ENCODE measurements around the gene NCR1. TPM values are rescaled to one million over a fixed set of nuclear protein-coding genes. Genes with fewer than 3 reads are reported as not detected.
"Not testable (repeated sequence)": the region's sequence is repeated elsewhere in the genome, so short reads cannot be mapped to it uniquely, and the experiment has no call there.

NCR1 gene
- polyA plus RNA-seq, 2 of the 4 experiments (the other 2 are of a cell fraction): not detected

GRCh38 chr19:54896036-54896435 lies 9.9 kb upstream of the NCR1 start (continued):
- no peak for TF ChIP-seq RAD21 (conservative IDR thresholded peaks at IDR 0.05 in 1 of 2, IDR thresholded peaks at IDR 0.05 in 1 of 2)

GRCh38 chr19:54898685-54899084 lies 7.3 kb upstream of the NCR1 start:
- WGBS (ENCODE audit: missing lambda C conversion rate): 38% methylated on average over 7 of the region's 7 CpGs
- ATAC-seq; DNase-seq (ENCODE audit: low read depth in 1 of 2, low spot score in 1 of 2); CTCF ChIA-PET; H3K27ac ChIP-seq; H3K4me3 ChIP-seq; POLR2A ChIA-PET; H3K4me2 ChIP-seq; FAIRE-seq; H3K4me1 ChIP-seq; H3K9me3 ChIP-seq: not testable (repeated sequence)

GRCh38 chr19:54899646-54900045 lies 6.3 kb upstream of the NCR1 start:
- H3K27ac ChIP-seq; POLR2A ChIA-PET; DNase-seq (ENCODE audit: low read depth in 1 of 2, low spot score in 1 of 2); FAIRE-seq; CTCF ChIA-PET; H3K4me3 ChIP-seq; H3K4me1 ChIP-seq; H3K4me2 ChIP-seq; H3K9me3 ChIP-seq; ATAC-seq: not testable (repeated sequence)
- WGBS (ENCODE audit: missing lambda C conversion rate): 22% methylated on average over 9 of the region's 9 CpGs

- FAIRE-seq, H3K27ac ChIP-seq, H3K4me3 ChIP-seq, H3K4me2 ChIP-seq, POLR2A ChIA-PET, H3K4me1 ChIP-seq, H3K9me3 ChIP-seq: not testable (repeated sequence)
- ATAC-seq (peak; percentile 54 to 88), DNase-seq (ENCODE audit: low read depth in 1 of 2, low spot score in 1 of 2) (peak in 1 of 2 experiments; percentile 52)
- TF ChIP-seq CEBPB (IDR thresholded peaks at IDR 0.05) (peak; percentile 54 to 71; a peak in 3 of 4 replicates), HES2 (IDR thresholded peaks at IDR 0.05) (0 out of 2 replicates have a peak, but pooled peaks have one; percentile 20)
- 13% methylated on average over 8 of the region's 8 CpGs for WGBS (ENCODE audit: missing lambda C conversion rate)
- CTCF ChIA-PET: interaction anchor here (1.5 to 2.0 kb wide), 2 partner anchors 20 kb away, joined by 4 to 5 read pairs; no protein-coding TSS in a partner anchor
Observed at GRCh38 chr19:54901153-54901552, 4.8 kb upstream of the NCR1 start.

GRCh38 chr19:54902061-54902460 lies 3.9 kb upstream of the NCR1 start:
- Histone ChIP-seq H3K27ac (no peak overlapping the region), H3K4me3 (no peak overlapping the region), H3K4me2 (no peak overlapping the region), H3K4me1 (no peaks in the 10 kb centered on the region), H3K9me3 (no peaks in the 10 kb centered on the region)
- WGBS (ENCODE audit: missing lambda C conversion rate): 19% methylated on average over 3 of the region's 3 CpGs
- no peak for ATAC-seq
- FAIRE-seq: no peak
- DNase-seq (ENCODE audit: low read depth in 1 of 2, low spot score in 1 of 2): no peak
- TF ChIP-seq KDM5A (IDR thresholded peaks at IDR 0.05) (no peak), RCOR1 (IDR thresholded peaks at IDR 0.05; ENCODE audit: low read depth, low read length) (no peak), CBX2 (IDR thresholded peaks at IDR 0.05; ENCODE audit: borderline replicate concordance, low read depth) (no peak)
- CTCF ChIA-PET: interaction anchor here (0.8 to 2.0 kb wide), 2 partner anchors 11 to 19 kb away, joined by 4 read pairs; no protein-coding TSS in a partner anchor
- POLR2A ChIA-PET: interaction anchor here (0.6 kb wide), 1 partner anchor 198 kb away, joined by 7 read pairs; no protein-coding TSS in a partner anchor

- POLR2A ChIA-PET: no interaction called here
- FAIRE-seq: no peak
Observed at GRCh38 chr19:54903303-54903702, 2.6 kb upstream of the NCR1 start.

More at GRCh38 chr19:54903303-54903702, 2.6 kb upstream of the NCR1 start:
- Histone ChIP-seq H3K4me3 (no peak overlapping the region), H3K4me1 (no peaks in the 10 kb centered on the region), H3K27ac (no peak overlapping the region), H3K9me3 (no peaks in the 10 kb centered on the region), H3K4me2 (no peak overlapping the region)
- TF ChIP-seq PBX3 (IDR thresholded peaks at IDR 0.05) (no peak), RCOR1 (IDR thresholded peaks at IDR 0.05; ENCODE audit: low read depth, low read length) (no peak), HOXB5 (CRISPR knock-in tag; IDR thresholded peaks at IDR 0.05) (no peak), POLR2AphosphoS2 (conservative IDR thresholded peaks at IDR 0.05; ENCODE audit: low read length) (no peak), KDM1A (IDR thresholded peaks at IDR 0.05; ENCODE audit: low read depth) (no peak), ELK1 (IDR thresholded peaks at IDR 0.05; ENCODE audit: low read depth, low read length) (no peak), RARB (CRISPR knock-in tag; IDR thresholded peaks at IDR 0.05) (no peak), KDM5A (IDR thresholded peaks at IDR 0.05) (no peak), USF2 (IDR thresholded peaks at IDR 0.05) (no peak), NR3C1 (IDR thresholded peaks at IDR 0.05) (no peak), ATOH8 (CRISPR knock-in tag; IDR thresholded peaks at IDR 0.05; ENCODE audit: low read depth) (no peak)
- CTCF ChIA-PET: no interaction called here
- ATAC-seq (no peak), DNase-seq (ENCODE audit: low read depth in 1 of 2, low spot score in 1 of 2) (no peak)
- WGBS (ENCODE audit: missing lambda C conversion rate): 58% methylated on average over 6 of the region's 6 CpGs

Data from A549 (cell line).